Activated CD4-positive, CD25-positive, alpha-beta regulatory T cell treated with anti-CD3 and anti-CD28 coated beads, Interleukin-2, amount 50 U/mL, for 24 hours (primary cell): ENCODE measurements around the gene ALG3.
"Not testable (repeated sequence)": the region's sequence is repeated elsewhere in the genome, so short reads cannot be mapped to it uniquely, and the experiment has no call there.

Experiments
- ATAC-seq, 2 donors: fragments of 150-1000 bp; cut with Tn5 transposase; one replicate each; pipeline ENCODE4 v1.10.0; 2021; ENCODE audit warnings: mild to moderate bottlenecking in 1 of 2, moderate library complexity in 1 of 2

ALG3 gene

DNA sequence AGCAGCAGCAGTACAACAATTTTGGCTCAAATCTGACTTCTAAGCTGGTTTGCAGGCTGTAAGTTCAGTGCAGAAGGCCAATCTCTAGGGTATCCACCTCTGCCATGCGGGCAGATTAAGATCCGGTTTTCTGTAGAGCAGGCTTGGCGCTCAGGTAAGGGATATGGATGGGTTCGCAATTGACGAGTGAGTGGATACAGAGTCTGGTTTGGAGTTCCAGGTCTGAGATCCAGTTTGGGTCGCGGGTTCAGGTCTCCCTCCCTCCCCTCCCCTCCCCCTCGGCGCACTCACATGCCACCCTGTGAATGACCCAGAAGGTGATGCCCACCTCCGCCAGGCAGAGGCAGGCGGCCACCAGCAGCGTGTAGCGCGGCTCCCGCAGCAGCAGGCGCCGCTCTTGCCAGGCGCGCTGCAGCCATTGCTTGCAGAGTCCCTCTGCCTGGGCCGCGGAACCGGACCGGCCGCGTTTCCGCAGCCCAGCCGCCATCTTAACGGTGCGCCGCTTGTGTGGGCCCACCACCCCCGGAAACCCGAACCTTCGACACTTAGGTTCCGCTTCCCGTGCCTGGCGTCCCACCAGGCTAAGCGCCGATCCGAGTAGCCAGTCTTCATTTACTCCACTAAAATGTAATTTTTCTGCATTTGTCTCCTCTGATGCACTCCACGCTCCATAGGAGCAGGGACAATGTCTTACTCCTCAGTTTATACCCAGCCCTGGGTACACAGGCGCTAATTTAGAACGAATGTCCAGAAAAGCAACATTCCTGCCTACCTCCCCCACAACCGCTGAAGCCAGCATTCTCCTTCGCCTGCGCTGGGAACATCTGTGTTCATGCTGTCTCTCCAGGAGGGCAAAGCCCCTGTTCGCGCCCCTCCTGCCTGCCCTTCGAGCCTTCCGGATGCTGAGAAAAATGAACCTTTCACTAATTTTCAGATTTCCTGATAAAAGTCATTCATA is at the start of gene ALG3:
Gene ALG3 (minus strand): TSS at position 509 of the 958 bp plus-strand sequence. CDS start 22 bp downstream, at position 487.
- peak; percentile 41 to 52 for ATAC-seq

DNA sequence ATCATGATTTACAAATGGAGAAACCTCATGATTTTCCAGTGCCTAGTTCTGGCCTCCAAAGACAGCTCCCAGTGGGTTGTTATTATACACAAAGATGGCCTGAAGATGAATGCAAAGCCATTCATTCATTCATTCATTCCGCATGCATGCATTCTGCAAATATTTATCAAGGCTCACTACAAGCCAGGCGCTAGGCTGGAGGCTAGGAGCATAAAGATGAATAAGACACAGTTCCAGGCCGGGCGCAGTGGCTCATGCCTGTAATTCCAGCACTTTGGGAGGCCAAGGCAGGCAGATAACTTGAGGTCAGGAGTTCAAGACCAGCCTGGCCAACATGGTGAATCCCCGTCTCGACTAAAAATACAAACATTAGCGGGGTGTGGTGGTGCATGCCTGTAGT is 47.9 kb upstream of the ALG3 start:
- no peak for ATAC-seq

DNA sequence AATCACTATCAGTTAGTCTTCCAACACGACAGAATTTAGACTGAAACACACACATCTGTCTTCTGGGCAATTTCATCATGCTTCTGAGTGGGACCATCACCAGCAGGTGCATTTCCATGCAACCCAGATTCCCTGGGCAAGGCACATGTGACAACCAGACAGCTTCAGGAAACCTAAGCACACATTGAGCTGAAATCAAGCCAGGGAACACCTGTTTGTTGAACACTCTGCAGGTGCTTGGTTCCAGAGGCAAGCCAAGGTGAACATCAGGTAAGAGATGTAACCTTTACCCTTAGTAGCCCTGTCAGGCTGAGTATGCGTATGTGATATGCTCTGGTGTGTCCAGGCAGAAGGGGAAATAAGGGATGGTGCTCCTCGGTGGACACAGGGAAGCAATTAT is 47.0 kb upstream of the ALG3 start:
- ATAC-seq: no peak

DNA sequence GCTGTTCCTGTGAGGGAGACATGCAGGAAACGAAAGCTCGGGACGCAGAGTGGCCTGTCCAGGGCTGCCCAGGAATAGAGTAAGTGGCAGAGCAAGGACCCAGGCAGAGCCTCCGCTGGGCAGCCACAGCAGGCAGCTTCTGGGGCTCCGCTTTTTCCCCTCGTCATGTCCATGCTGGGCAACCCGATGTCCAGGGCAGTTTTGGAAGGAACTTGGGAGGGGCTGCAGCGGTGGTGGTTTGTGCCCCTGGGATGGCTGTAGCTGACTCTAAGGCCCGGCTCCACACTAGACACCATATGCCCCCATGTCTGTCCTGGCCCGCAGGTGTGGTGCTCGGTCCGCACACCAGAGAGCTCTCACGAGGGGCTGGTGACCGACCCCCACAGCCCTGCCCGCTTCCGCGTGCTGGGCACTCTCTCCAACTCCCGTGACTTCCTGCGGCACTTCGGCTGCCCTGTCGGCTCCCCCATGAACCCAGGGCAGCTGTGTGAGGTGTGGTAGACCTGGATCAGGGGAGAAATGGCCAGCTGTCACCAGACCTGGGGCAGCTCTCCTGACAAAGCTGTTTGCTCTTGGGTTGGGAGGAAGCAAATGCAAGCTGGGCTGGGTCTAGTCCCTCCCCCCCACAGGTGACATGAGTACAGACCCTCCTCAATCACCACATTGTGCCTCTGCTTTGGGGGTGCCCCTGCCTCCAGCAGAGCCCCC is 43.1 kb upstream of the ALG3 start:
- no peak for ATAC-seq

DNA sequence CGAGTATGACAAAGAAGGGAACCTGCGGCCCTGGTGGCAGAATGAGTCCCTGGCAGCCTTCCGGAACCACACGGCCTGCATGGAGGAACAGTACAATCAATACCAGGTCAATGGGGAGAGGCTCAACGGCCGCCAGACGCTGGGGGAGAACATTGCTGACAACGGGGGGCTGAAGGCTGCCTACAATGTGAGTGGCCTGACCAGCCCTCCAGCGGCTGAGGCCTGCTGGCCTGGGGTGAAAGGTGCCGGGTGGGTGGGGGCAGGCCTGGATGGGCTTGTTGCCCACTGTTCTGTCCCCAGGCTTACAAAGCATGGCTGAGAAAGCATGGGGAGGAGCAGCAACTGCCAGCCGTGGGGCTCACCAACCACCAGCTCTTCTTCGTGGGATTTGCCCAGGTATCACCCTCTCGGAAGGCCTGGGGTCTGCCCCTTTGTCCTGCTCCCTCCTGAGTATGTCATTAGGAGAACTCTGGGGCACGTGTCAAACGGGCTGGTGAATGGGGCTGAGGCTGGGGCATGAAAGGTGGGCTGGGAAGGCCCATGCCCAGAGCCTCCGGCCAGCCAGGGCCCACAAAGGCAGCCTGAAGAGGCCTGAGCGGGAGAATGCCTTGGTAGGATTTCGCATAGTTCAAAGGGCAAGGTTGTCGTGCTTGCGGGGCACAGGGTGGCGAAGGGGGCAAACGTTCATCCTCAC is 42.4 kb upstream of the ALG3 start:
- ATAC-seq: no peak

DNA sequence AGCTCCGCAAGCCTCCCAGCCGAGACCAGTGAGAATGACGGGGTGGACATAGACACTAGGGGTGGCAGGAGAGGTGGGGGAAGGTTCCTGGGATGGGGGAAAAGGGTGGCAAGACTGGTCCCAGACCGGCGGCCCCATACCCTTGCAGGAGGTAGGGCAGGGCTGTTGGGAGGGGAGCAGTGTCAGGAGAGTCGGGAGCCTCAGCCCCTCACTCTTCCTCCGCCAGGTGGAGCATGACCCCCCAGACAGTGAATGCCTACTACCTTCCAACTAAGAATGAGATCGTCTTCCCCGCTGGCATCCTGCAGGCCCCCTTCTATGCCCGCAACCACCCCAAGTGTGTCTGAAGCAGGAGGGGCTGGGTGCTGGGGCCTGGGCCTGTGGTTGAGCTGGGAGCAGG is 41.6 kb upstream of the ALG3 start:
- no peak for ATAC-seq

DNA sequence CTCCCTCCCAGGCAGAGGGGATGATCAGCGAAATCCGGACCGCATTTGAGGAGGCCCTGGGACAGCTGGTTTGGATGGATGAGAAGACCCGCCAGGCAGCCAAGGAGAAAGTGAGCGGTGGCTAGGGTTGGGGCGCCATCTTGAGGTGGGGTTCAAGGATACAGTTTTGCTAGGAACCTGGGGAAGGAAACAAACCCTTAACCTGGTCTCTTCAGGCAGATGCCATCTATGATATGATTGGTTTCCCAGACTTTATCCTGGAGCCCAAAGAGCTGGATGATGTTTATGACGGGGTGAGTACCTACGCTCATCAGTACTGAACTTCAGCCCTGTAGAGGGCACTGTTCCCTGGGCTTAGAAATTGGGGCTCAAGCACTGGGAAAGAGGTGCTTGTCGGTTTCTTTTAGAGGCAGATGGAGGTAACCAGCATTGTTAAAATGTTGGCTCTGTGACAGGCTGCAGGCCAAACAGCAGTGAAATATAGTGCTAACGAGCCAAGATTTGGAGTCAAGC is 40.7 kb upstream of the ALG3 start:
- peak; percentile 50 to 74 for ATAC-seq

DNA sequence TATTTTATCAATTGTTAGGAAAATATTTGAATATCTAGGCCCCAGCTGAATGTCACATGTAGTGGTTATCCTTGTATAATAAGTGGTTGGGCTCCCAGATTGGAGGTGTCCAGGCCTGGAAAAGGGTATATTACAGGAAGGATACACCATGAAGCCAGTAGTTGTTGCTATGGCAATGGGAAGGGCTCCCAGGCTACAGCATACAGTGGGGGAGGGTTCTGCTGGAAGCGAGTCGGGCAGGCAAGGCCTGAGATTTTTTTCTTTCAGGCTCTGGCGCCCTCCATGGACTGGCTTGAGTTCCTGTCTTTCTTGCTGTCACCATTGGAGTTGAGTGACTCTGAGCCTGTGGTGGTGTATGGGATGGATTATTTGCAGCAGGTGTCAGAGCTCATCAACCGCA is 35.9 kb upstream of the ALG3 start:
- ATAC-seq: no peak

DNA sequence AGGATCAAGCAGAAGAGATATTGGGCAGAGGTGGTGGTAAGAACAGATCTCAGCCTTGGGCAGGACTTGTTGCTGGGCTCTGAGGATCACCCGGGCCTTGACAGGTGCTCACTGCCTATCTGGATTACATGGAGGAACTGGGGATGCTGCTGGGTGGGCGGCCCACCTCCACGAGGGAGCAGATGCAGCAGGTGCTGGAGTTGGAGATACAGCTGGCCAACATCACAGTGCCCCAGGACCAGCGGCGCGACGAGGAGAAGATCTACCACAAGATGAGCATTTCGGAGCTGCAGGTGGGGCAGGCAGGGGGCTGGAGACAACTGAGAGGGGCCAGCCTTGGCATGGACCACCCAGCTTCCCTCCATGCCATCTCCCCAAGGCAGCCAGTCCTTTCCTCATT is 34.9 kb upstream of the ALG3 start:
- ATAC-seq: no peak

DNA sequence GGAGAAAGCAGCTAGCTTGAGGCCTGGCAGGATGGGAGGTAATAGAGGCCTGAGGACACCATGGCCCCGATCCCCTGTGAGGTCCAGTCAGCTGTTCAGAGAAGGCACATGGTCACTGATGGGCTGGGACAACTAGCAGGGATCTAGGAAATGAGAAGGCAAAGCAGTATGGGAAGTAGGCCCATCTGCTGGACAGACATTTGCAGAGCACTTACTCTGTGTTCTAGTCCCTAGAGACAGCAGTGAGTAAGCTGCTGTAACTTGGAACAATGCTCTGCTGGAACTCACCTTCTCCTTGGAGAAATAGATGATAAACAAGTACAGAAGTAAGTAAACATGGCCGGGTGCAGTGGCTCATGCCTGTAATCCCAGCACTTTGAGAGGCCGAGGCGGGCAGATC is 34.2 kb upstream of the ALG3 start:
- no peak for ATAC-seq

DNA sequence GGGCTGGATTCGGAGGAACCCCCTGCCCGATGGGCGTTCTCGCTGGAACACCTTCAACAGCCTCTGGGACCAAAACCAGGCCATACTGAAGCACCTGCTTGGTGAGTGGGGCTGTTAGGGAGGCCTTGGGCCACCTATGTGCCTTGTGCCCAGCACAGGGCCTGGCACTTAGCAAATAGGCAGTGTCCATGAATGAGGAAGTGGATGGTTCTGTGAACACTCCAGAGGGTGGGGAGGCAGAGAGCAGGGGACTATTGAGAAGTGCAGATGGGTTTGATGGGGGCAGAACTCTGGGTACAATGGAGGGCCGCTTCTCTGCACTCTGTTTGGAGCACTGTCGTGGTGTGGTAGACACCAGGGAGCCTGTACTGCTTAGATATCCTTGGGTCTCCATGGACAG is 28.6 kb upstream of the ALG3 start:
- no peak for ATAC-seq

DNA sequence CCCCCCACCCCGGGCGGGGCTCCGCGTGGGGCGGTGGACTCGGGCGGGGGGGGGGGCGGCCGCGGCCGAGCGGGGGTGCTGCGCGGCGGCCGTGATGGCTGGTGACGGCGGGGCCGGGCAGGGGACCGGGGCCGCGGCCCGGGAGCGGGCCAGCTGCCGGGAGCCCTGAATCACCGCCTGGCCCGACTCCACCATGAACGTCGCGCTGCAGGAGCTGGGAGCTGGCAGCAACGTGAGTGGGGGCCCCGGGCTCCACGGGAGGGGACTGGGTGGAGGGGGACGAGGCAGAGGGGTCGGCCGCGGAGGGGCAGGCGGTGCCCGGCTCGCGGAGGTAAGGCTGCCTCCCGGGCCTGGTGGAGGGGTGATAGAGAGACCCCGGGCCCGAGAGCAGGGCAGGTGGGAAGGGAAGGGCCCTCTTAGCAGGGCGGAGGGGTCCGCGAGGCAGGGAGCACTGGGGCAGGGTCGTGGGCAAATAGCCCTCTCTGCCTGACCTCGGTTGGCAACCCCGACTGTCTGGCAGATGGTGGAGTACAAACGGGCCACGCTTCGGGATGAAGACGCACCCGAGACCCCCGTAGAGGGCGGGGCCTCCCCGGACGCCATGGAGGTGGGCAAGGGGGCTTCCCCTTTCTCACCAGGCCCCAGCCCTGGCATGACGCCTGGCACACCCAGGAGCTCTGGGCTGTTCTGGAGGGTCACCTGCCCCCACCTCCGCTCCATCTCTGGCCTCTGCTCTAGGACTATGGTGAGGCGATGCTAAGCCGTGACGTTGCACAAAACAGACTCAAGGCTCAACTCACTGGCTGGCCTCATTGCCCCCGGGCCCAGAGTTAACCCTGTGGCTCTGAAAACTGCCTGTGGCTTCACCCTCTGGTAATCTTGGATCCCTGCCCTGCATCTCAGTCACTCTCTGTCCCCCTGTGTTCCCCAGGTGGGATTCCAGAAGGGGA is 27.5 kb upstream of the ALG3 start, which contains the start of gene ECE2:
Gene ECE2 (plus strand): TSS at position 62 of the 950 bp plus-strand sequence. CDS start 132 bp downstream, at position 194.
- ATAC-seq: no peak

DNA sequence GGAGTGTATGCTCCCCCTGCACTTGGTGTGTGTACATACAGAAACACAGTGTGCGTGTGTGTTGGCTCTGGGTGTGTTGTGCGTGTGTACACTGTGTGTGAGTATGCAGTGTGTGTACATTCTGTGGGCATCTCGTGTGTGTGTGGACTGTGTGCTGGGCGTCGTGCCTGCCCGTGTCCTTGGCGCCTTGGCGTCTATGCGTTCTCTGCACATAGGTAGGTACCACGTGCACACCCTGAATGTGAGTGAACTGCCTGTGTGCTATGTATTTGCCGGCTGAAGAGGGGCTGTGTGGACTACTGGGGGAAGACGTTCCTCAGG is 26.6 kb upstream of the ALG3 start:
- ATAC-seq: no peak

DNA sequence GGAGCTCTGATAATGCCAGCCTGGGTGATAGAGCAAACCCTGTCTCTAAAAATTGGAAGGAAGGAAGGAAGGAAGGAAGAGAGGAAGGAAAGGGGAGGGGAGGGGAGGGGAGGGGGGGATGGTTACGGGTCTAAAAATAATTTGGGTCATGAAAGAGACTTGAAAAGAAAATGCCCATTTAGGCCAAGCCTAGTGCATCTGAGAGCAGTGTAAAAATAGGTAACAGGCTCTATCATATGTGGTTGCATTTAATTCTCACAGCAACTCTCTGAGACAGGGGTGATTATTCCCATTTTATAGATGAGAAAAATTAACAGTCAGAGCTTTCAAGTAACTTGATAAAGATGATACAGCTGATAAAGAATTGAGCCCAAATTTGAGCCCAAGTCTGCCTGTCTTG is 23.5 kb upstream of the ALG3 start:
- no peak for ATAC-seq

DNA sequence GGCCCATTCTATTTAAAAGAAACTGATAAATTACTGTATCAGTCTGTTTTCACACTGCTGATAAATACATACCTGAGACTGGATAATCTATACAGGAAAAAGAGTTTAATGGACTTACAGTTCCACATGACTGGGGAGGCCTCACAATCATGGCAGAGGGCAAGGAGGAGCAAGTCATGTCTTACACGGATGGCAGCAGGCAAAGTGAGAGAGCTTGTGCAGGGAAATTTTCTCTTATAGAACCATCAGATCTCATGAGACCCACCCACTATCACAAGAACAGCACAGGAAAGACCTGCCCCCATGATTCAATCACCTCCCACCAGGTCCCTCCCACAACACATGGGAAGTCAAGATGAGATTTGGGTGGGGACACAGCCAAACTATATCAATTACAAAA is 18.5 kb upstream of the ALG3 start:
- ATAC-seq: not testable (repeated sequence)

DNA sequence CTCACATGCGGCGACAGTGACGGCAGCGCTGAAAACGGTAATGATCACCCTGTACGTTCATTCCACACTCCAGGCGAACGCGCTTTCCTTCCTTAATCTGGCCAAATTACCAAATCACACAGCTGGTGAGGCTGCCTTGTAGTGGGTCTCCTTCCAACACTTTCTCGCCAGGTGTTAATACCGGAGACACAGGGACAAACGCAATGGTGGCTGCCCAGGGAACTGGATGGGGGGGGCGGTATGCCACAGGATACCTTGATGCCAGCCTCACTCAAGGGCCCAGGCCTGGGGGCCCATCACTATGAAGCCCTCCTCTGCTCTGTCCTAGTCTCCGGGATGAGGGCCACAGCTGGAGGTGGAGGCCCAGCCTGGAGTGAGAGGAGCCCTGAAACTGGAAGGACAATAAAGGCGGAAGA is 14.0 kb upstream of the ALG3 start:
- ATAC-seq: no peak

DNA sequence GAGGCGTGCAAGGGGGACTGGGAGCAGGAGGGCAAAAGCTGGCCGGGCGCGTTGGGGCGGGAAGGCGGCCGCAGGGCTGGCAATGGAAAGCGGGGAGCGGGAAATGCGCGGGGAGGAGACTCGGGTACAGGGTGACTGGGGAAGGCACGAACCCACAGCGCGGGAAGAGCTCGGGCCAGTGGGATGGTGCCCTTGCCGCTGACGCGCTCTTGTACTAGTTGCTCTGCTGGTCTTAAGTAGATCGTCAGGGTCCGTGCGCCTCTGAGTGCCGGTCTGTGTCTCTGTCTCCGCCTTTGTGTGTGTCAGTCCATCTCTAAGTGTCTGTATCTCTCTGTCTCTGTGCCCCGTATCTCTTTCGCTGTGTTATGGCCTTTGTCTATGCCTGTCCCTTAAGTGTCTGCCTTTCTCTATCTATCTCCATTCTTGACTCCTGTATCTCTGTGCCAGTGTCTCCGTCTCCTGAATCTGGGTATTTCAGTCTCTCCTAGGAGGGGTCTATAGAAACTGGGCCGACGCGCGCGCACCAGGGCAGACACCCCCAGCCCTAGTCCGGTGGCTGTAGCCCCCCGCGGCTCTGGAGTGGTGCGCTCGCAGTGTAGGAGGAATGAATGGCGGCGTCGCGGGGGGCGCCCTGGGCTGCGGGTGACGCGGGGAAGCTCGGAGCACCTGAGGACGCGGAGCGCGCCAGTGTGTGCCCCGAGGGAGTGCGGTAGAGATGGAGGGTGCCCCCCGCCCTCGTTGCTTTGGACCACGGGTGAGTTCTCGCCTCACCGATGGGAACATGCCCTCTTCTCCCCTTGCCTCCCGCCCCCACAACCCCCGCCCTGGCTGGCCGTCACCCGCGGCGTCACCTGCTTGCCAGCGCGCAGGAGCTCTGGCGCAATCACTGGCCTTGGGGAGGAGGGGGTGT is 13.3 kb upstream of the ALG3 start:
- ATAC-seq: peak; percentile 20 to 23

DNA sequence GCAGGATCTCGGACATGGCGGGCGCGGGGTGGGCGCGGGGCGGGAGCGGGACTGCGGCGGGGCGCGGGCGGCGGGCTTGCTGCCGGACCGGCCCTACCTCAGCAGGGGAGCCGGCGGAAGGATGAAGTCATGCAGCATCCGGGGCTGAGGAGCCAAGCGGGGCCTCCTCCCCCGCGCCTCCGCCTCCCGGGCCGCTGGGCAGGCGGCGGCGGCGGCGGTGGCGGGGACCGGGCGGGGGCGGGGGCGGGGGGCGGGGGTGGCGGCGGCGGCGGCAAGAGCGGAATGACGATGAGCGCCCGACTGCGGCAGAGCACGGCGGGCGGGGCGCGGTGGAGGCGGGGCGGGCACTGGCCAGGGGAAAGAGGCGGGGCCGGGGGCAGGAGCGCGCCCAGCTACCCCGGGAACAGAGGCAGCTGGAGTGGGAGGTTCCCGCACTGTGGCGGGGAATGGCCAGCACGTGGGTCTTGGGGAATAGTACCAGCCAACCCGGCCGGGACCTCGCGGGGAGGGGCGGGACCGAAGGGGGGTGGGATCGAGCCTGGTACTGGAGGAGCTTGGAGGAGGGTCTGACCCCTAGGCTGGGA is 12.6 kb upstream of the ALG3 start, which contains the start of gene CAMK2N2:
Gene CAMK2N2 (minus strand): TSS at position 284 of the 584 bp plus-strand sequence. CDS start 268 bp downstream, at position 16.
- peak; percentile 62 to 63 for ATAC-seq

DNA sequence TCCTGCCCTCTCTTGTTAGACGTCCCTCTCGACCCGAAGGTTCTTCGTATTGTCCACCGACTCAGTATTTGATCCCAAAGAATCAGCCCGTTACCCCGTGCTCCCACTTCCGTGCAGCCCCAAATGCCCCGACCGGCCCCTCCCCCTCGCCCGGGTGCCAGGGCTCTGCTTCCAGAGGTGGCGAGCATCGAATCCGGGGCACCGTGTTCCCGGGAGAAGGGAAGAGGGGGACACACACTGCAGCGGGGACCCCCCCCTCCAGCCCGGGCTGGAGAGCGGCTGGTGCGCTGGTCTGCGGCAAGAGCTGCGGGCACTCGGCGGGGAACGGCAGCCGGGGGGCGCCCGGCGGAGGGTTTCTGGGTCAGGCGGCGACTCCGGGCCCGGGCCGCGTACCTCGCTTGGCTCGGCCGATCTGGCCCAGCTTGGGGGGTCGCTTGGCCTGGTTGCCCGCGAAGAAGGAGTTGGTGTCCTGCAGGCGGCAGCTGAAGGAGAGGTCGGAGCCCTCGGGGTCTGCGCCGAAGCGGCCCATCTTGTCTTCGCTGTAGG is 12.0 kb upstream of the ALG3 start:
- ATAC-seq: no peak
